Progenitor cell of endocrine pancreas (in vitro differentiated cells): ENCODE data around the gene APEH. TPM values are rescaled to one million over a fixed set of nuclear protein-coding genes. Genes with fewer than 3 reads are reported as not detected.

Experiments
- DNase-seq: peaks from one replicate; pipeline ENCODE4 v3.0.0; 2021; ENCODE audit warnings: low spot score; ENCODE audit not compliant: unreplicated experiment
- H3K27ac Mint-ChIP-seq: 2 replicates; pipeline ENCODE4 v1.8.0; 2021; ENCODE audit warnings: mild to moderate bottlenecking, moderate library complexity, mixed read lengths
- H3K27me3 Mint-ChIP-seq: 2 replicates; pipeline ENCODE4 v1.8.0; 2021; ENCODE audit warnings: mixed read lengths
- H3K36me3 Mint-ChIP-seq: 2 replicates; pipeline ENCODE4 v1.8.0; 2022; ENCODE audit warnings: mixed read lengths; ENCODE audit not compliant: insufficient read depth
- H3K4me1 Mint-ChIP-seq: 2 replicates; pipeline ENCODE4 v1.8.0; 2021; ENCODE audit warnings: low read depth, mixed read lengths
- H3K4me3 Mint-ChIP-seq: 2 replicates; pipeline ENCODE4 v1.8.0; 2021; ENCODE audit warnings: low read depth, mild to moderate bottlenecking, moderate library complexity, mixed read lengths
- H3K9me3 Mint-ChIP-seq: 2 replicates; pipeline ENCODE4 v1.8.0; 2021; ENCODE audit warnings: low read depth, mixed read lengths
- CTCF ChIP-seq: fragments of 200-600 bp; sonication (generic); IDR thresholded peaks from one replicate; pipeline ENCODE4 v1.5.0; 2021; ENCODE audit warnings: antibody characterized with exemption, mild to moderate bottlenecking; ENCODE audit not compliant: unreplicated experiment
- total RNA-seq: library from RNA; stranded (reverse); gene quantifications from 2 replicates; pipeline ENCODE4 v1.2.1, GENCODE V29; 2021

APEH gene
- total RNA-seq, 1 donor from 2014 or later = 160 TPM

DNA sequence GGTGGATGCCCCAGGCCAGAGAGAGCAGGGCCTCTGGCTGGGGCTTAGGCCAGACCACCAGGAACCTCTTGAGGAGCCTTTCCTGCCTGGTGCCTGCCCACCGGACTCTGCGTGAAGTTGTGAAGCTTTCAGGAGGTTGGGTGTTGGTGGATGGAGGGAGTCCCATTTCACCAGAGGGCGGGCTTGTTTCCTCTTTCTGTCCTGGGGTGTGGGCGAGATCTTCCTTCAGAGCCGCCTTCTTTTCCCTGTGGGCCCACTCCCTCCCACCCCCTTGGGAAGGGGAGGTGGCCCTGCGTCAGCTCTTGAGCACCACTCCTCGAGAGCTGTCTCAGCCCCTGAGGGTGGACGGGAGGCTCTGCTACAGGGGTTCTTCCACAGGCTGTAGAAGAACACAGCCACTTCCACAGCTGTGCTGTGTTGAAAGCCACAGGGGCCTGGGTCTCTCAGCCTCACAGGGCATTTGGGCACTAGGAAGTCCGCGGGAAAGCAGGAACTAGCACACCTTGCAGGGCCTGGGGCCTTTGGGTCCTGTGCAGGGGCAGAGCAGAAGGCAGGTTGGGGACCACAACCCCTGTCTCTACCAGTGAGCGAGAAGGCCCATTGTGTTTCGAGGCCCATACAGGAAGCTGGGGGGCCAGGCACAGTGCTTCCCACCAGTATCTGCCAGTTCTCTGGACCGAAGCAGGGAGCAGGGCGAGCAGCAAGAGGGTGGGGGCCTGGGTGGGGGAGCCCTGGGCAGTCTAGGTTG is 43.2 kb downstream of the APEH start:
- peaks cover 11% of the 10 kb centered on the region for H3K4me1 Mint-ChIP-seq
- no peaks in the 10 kb centered on the region for H3K27me3 Mint-ChIP-seq
- no peak for DNase-seq
- no peak overlapping the region for H3K27ac Mint-ChIP-seq
- H3K36me3 Mint-ChIP-seq = no peaks in the 10 kb centered on the region
- TF ChIP-seq CTCF = no peak
- H3K4me3 Mint-ChIP-seq = no peak overlapping the region
- H3K9me3 Mint-ChIP-seq = no peaks in the 10 kb centered on the region

DNA sequence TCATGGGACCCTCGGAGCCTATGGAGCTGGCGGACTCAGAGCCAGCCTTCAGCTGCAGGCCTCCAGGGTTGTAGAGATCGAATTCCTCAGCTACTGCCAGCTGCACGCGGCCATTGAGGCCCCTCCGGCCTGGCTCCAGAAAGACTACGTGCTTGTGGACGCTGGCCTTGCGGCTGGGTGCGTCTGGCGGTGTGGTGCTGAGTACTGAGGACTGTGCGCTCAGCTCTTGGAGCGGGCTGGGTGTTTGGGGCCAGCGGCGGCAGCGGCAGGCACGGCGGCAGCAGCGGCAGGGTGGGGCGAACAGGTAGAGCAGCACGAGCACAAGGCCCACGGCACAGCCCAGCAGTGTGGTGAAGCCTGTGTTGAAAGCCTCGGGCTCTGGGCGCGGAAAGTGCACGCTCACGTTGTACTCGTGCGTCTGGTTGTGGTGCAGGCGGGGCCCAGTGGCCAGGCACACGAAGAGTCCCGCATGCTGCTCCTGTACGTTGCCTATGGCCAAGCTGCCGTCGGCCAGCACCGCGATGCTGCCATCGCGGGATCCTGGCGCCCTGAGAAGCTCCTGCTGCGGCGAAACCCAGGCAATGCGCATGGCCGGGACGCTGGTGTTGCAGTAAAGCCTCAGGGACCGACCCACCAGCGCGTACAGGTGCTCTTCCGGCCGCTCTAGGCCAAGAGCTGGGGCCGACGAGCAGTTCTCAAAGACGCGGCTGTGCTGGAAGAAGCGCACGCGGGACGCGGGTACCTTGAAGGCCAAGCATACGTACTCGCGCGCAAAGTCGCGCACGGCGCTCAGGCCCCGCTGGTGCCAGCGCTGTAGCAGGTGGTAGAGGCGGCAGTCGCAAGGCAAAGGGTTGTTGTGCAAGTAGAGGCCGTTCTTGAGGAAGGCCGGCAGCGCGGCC is 44.1 kb downstream of the APEH start:
- no peaks in the 10 kb centered on the region for H3K36me3 Mint-ChIP-seq

GRCh38 chr3:49718858-49719213 is 44.7 kb downstream of the APEH start:
- Mint-ChIP-seq H3K4me3 (peak overlapping the region; percentile 80), H3K27ac (peak overlapping the region; percentile 73), H3K36me3 (no peaks in the 10 kb centered on the region), H3K27me3 (no peaks in the 10 kb centered on the region), H3K4me1 (peaks cover 18% of the 10 kb centered on the region), H3K9me3 (no peaks in the 10 kb centered on the region)
- no peak for TF ChIP-seq CTCF
- peak; percentile 13 for DNase-seq

More for the DNA sequence above, 44.1 kb downstream of the APEH start:
- no peak for TF ChIP-seq CTCF
- peaks cover 16% of the 10 kb centered on the region for H3K4me1 Mint-ChIP-seq
- peak overlapping the region; percentile 80 for H3K4me3 Mint-ChIP-seq
- H3K9me3 Mint-ChIP-seq = no peaks in the 10 kb centered on the region
- no peaks in the 10 kb centered on the region for H3K27me3 Mint-ChIP-seq
- DNase-seq = peak; percentile 11
- peak overlapping the region; percentile 73 for H3K27ac Mint-ChIP-seq

DNA sequence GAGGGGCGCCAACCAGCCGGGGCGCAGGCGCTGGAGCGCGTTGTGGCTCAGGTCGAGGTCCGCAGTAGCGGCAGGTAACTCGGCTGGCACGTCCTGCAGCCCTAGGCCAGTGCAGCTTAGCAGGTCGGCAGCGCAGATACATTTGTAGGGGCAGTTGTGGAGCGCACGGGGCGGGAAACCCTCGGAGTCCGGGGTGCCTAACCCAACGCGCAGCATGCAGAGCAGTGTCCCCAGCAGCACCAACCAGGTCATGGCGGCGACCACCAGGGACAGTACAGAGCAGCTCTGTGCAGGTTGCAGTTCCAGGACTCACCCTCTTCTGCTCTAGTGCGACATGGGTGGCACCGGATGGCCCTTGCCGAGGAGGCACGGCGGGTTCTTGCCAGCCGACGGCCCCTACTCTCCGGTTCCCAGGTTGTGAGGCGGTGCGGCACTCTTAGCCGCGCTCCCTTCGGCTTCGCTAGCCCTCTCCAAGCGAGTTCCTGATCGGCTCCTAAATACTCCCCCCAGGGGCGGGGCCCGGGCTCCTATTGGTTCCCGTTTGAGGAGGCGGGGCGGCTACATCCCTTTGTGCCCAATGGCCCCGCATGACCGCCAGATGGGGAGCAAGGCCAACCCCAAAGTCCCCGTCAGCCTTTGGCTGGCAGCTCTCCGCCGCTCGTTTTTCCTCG is 45.2 kb downstream of the APEH start, which contains the start of gene AMIGO3:
Gene AMIGO3, minus strand, starts transcription at position 471 of the 671 bp plus-strand sequence. Its CDS starts 219 bp downstream, at position 252.
- DNase-seq = peak; percentile 76
- no peaks in the 10 kb centered on the region for H3K27me3 Mint-ChIP-seq
- no peaks in the 10 kb centered on the region for H3K36me3 Mint-ChIP-seq
- peak within 1 kb of the TSS; percentile 80 for H3K4me3 Mint-ChIP-seq
- H3K9me3 Mint-ChIP-seq = no peaks in the 10 kb centered on the region
- H3K27ac Mint-ChIP-seq = peak within 1 kb of the TSS; percentile 89
- peaks cover 20% of the 10 kb centered on the region for H3K4me1 Mint-ChIP-seq
- peak; percentile 72 for TF ChIP-seq CTCF
